Activated naive CD8-positive, alpha-beta T cell treated with anti-CD3 and anti-CD28 coated beads, Interleukin-2, amount 50 U/mL, for 24 hours (primary cell): Measurements from ENCODE around the gene PCSK7.

ENCODE experiments used
- ATAC-seq: fragments of 150-1000 bp; cut with Tn5 transposase; one replicate; pipeline ENCODE4 v1.10.0; 2021
- DNase-seq: peaks from one replicate; pipeline ENCODE4 v3.0.0; 2021
- H3K27ac Mint-ChIP-seq: one replicate; pipeline ENCODE4 v1.8.0; 2021; ENCODE audit warnings: mild to moderate bottlenecking, mixed read lengths
- H3K27me3 Mint-ChIP-seq: one replicate; pipeline ENCODE4 v1.8.0; 2021; ENCODE audit warnings: mixed read lengths
- H3K36me3 Mint-ChIP-seq: one replicate; pipeline ENCODE4 v1.8.0; 2021; ENCODE audit warnings: low read depth, mixed read lengths
- H3K4me1 Mint-ChIP-seq: one replicate; pipeline ENCODE4 v1.8.0; 2021; ENCODE audit warnings: mixed read lengths
- H3K4me3 Mint-ChIP-seq: one replicate; pipeline ENCODE4 v1.8.0; 2021; ENCODE audit warnings: mild to moderate bottlenecking, moderate library complexity, mixed read lengths
- H3K9me3 Mint-ChIP-seq: one replicate; pipeline ENCODE4 v1.8.0; 2021; ENCODE audit warnings: mixed read lengths

PCSK7 gene

DNA sequence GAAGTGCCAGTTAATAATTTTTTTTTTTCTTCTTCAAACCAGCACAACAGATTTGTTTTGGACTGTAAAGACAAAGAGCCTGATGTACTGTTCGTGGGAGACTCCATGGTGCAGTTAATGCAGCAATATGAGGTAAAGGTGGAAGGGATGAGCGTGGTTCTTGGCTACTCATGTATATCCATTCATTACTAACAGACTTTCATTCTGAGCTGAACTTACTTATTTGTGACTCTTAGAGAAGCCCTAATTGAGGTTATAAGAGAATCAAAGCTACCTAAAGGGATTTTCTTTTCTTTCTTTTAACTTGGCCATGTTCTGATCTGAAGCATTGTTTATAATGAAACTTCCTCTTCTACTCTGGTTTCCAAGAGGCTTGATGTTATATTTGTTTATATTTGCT is 72.0 kb downstream of the PCSK7 start:
- DNase-seq (no peak), ATAC-seq (no peak)
- H3K36me3 Mint-ChIP-seq = peaks cover 23% of the 10 kb centered on the region
- H3K4me3 Mint-ChIP-seq = no peak overlapping the region
- H3K4me1 Mint-ChIP-seq = peaks cover 9% of the 10 kb centered on the region
- H3K9me3 Mint-ChIP-seq = no peaks in the 10 kb centered on the region
- H3K27me3 Mint-ChIP-seq = no peaks in the 10 kb centered on the region
- no peak overlapping the region for H3K27ac Mint-ChIP-seq

DNA sequence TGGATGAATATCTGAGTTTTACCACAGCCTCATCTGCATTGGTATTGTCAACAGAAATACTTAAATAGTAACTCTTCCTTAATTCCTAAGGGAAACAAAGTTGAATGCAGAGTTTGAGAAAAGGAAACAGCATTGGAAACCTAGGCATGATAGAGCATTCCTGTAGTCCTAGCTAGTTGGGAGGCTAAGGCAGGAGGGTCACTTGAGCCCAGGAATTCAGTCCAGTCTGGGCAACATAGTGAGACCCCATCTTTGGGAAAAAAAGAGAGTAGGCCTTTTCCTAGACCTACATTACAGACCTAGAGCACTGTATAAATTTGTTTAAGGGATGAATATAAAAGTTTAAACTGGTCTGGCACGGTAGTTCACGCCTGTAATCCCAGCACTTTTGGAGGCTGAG is 74.4 kb downstream of the PCSK7 start:
- DNase-seq = no peak
- Mint-ChIP-seq H3K36me3 (peaks cover 27% of the 10 kb centered on the region), H3K27me3 (no peaks in the 10 kb centered on the region), H3K27ac (no peak overlapping the region), H3K4me3 (no peak overlapping the region), H3K4me1 (peaks cover 10% of the 10 kb centered on the region), H3K9me3 (no peaks in the 10 kb centered on the region)
- ATAC-seq = no peak

DNA sequence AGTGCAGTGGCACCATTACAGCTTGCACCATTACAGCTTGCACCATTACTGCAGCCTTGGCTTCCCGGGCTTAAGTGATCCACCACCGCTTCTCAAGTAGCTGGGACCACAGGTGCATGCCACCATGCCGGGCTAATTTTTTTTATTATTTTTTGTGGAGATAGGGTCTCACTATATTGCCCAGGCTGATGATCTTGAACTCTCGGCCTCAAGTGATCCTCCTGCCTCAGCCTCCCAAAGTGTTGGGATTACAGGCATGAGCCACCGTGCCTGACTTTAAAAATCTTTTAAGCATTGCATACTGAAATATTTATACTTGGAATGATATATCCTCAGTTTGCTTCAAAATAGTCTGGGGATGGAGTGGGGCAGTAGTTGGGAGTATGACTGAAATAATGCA is 77.4 kb downstream of the PCSK7 start:
- ATAC-seq (no peak), DNase-seq (no peak)
- Mint-ChIP-seq H3K36me3 (peaks cover 26% of the 10 kb centered on the region), H3K4me3 (no peak overlapping the region), H3K27ac (no peak overlapping the region), H3K9me3 (no peaks in the 10 kb centered on the region), H3K27me3 (no peaks in the 10 kb centered on the region), H3K4me1 (peaks cover 15% of the 10 kb centered on the region)
